ENCODE data around the gene SH3PXD2A. TPM values are rescaled to one million over a fixed set of nuclear protein-coding genes. Genes with fewer than 3 reads are reported as not detected.
A peak's percentile ranks its signal among the peaks of the same experiment; 100 is the strongest.

SH3PXD2A gene
- total RNA-seq, 1 donor from 2014 or later = 38.6 TPM

DNA sequence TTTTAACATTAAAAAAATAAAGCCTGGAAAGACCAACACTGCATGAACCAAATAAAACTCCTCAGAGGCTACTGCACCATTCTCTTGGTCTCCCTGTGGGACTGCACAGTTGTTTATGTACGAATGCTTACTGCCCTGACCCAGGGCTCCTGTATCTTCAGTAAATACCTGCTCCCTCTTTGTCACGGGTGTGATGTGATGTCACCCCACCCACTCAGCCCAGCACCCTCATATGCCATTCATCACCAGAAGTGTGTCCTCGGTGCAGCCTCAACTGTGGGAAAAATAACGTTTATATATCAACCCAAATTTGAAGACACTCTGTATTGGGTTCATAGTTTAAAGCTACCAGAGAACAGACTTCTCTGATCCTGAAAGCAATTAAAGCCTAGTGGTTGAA lies 14.0 kb upstream of the SH3PXD2A start:
- DNase-seq (ENCODE audit: extremely low spot score, unreplicated experiment) = no peak
- H3K27me3 Mint-ChIP-seq = no peaks in the 10 kb centered on the region
- H3K27ac Mint-ChIP-seq = no peak overlapping the region
- peaks cover 6% of the 10 kb centered on the region for H3K36me3 Mint-ChIP-seq
- peaks cover 27% of the 10 kb centered on the region for H3K4me1 Mint-ChIP-seq (ENCODE audit: unreplicated experiment)
- TF ChIP-seq, protein P1, sequence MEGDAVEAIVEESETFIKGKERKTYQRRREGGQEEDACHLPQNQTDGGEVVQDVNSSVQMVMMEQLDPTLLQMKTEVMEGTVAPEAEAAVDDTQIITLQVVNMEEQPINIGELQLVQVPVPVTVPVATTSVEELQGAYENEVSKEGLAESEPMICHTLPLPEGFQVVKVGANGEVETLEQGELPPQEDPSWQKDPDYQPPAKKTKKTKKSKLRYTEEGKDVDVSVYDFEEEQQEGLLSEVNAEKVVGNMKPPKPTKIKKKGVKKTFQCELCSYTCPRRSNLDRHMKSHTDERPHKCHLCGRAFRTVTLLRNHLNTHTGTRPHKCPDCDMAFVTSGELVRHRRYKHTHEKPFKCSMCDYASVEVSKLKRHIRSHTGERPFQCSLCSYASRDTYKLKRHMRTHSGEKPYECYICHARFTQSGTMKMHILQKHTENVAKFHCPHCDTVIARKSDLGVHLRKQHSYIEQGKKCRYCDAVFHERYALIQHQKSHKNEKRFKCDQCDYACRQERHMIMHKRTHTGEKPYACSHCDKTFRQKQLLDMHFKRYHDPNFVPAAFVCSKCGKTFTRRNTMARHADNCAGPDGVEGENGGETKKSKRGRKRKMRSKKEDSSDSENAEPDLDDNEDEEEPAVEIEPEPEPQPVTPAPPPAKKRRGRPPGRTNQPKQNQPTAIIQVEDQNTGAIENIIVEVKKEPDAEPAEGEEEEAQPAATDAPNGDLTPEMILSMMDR (conservative IDR thresholded peaks at IDR 0.05) = no peak
- peaks cover 8% of the 10 kb centered on the region for H3K9me3 Mint-ChIP-seq
- no peak overlapping the region for H3K4me3 Mint-ChIP-seq

DNA sequence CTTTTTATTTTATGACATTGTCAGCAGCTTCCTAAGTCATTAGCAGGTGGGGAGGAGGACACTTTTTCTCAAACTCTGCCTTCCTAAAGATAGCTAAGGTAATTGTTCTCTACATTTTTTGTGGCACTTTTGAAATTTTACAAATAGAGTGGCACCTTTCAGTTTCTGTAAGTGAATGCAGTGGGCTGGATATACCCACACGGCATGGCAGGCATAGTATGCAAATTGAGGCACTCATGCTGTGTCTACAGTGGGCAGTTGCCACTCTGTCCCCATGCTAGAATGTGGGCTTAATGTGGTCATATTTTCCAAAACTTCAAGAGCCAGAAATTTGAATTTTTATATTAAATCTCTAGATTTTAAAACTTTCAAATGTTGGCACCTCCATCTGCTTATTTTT lies 12.8 kb upstream of the SH3PXD2A start:
- TF ChIP-seq, protein P1 (conservative IDR thresholded peaks at IDR 0.05) = no peak
- DNase-seq (ENCODE audit: extremely low spot score, unreplicated experiment) = no peak
- peaks cover 27% of the 10 kb centered on the region for H3K4me1 Mint-ChIP-seq (ENCODE audit: unreplicated experiment)
- no peak overlapping the region for H3K4me3 Mint-ChIP-seq
- H3K9me3 Mint-ChIP-seq = peaks cover 8% of the 10 kb centered on the region
- no peak overlapping the region for H3K27ac Mint-ChIP-seq
- no peaks in the 10 kb centered on the region for H3K27me3 Mint-ChIP-seq
- H3K36me3 Mint-ChIP-seq = peaks cover 3% of the 10 kb centered on the region

DNA sequence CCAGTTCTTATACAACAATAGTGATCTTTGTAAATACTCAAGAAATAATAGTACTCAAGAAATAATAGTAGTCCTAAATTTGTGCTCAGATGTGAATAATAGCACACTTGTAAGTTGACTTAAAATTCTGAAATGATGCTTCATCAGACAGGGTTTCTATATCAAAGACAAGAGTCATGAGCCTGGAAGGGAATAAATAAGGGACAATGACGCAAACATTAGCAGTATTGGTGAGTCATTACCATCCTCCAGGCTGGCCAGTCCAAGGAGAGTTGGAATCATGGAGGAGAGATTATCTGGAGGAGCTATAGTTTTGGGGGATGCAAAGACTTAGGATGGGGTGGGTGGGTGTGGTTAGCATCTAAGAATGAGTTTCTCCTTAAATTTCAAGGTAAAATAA lies 6.1 kb upstream of the SH3PXD2A start:
- Mint-ChIP-seq H3K36me3 (no peaks in the 10 kb centered on the region), H3K4me1 (ENCODE audit: unreplicated experiment) (peaks cover 17% of the 10 kb centered on the region), H3K27ac (no peak overlapping the region), H3K9me3 (peaks cover 8% of the 10 kb centered on the region), H3K27me3 (peaks cover 6% of the 10 kb centered on the region), H3K4me3 (no peak overlapping the region)
- DNase-seq (ENCODE audit: extremely low spot score, unreplicated experiment) = no peak
- TF ChIP-seq, protein P1 (conservative IDR thresholded peaks at IDR 0.05) = no peak

DNA sequence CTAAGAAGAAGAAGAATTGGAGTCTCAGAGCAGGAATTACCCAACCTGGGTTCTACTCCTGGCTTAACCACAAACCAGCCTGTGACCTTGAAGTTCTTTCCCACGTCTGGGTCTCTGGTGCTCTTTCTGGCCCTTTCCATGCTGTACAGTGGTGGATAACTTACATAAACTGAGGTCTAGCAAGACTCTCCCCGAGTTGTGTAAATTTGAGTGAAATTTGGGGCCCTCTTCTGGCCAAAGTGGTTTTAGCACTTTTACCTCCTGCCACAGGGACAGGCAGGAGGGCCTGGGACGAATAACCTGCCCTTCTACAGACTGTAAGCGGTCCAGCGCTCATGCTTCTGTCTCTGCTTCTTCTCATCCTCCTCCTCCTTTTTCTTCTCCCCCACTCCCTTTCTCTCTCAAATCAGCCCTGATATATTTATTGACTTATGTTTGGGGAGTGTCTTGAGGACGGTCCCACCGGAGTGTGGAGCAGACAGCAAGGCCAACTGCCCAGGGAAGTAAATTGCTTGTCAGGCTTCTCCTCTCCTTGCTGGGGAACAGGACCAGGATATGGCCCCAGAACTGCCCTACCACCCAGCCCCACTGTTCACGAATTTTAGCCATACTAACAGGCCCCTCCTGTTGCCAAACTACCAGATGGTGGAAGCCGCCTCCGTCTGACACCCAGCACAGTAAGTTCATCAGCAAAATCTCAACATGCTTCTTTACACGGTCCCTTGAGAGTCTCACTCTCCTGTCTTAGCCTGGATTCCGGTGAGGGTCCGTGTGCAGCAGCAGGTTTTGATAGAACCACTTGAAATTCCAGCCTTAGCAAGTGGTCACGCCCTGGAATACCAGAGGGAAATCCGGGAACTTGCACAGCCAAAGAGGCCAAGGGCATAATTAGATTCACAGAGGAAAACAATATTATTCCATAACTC lies 4.0 kb upstream of the SH3PXD2A start:
- TF ChIP-seq, protein P1 (conservative IDR thresholded peaks at IDR 0.05) = peak; percentile 83
- Mint-ChIP-seq H3K27ac (peak overlapping the region; percentile 52), H3K4me1 (ENCODE audit: unreplicated experiment) (peaks cover 26% of the 10 kb centered on the region), H3K27me3 (peaks cover 6% of the 10 kb centered on the region), H3K4me3 (peak overlapping the region; percentile 44), H3K36me3 (no peaks in the 10 kb centered on the region), H3K9me3 (no peaks in the 10 kb centered on the region)
- DNase-seq (ENCODE audit: extremely low spot score, unreplicated experiment) = no peak

DNA sequence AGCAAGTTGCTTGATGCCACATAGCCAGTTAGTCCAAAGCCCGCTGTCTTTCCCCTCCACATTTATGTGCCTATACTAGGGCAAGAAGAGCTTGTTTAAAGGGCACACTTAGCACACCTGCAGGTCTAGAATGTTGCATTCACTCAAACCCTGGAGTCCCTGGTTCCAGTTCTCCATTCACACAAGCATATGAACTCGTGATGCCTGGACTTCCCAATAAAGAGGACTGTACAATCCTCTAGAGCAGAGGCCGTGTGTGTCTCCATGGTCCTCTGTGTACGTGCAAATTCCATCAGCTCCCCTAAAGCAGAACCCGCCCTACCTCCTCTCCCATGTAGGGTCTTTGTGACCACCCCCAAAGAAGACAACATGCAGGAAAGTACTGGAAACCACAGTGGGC lies 3.0 kb upstream of the SH3PXD2A start:
- H3K36me3 Mint-ChIP-seq = no peaks in the 10 kb centered on the region
- TF ChIP-seq, protein P1 (conservative IDR thresholded peaks at IDR 0.05) = no peak
- H3K4me1 Mint-ChIP-seq (ENCODE audit: unreplicated experiment) = peaks cover 37% of the 10 kb centered on the region
- H3K27ac Mint-ChIP-seq = no peak overlapping the region
- H3K9me3 Mint-ChIP-seq = no peaks in the 10 kb centered on the region
- H3K27me3 Mint-ChIP-seq = peaks cover 10% of the 10 kb centered on the region
- no peak overlapping the region for H3K4me3 Mint-ChIP-seq
- no peak for DNase-seq (ENCODE audit: extremely low spot score, unreplicated experiment)

All from type B pancreatic cell (in vitro differentiated cells).